HTR-8/SVneo (cell line): ENCODE measurements around the gene CCR5AS.
A peak's percentile ranks its signal among the peaks of the same experiment; 100 is the strongest.
"Not testable (repeated sequence)": the region's sequence is repeated elsewhere in the genome, so short reads cannot be mapped to it uniquely, and the experiment has no call there.

Experiments
- DNase-seq: peaks from one replicate; pipeline ENCODE4 v3.0.0; 2011; ENCODE audit warnings: low spot score, mixed read lengths; ENCODE audit not compliant: insufficient read length
- FAIRE-seq: peaks from 2 replicates; lab custom pipeline; 2011; peaks lifted over from hg19 to GRCh38; lab: Jason Lieb, UNC

CCR5AS gene

GRCh38 chr3:46407970-46408369 is 1.1 kb upstream of the CCR5AS start:
- DNase-seq = no peak

GRCh38 chr3:46406443-46406787 is 451 bp downstream of the CCR5AS start:
- DNase-seq = no peak
- FAIRE-seq = no peak

More at GRCh38 chr3:46407970-46408369, 1.1 kb upstream of the CCR5AS start:
- FAIRE-seq = no peak

GRCh38 chr3:46405301-46406019 is 1.4 kb downstream of the CCR5AS start:
- FAIRE-seq = no peak

GRCh38 chr3:46402902-46403301 is 4.0 kb downstream of the CCR5AS start:
- DNase-seq, FAIRE-seq: not testable (repeated sequence)

More at GRCh38 chr3:46405301-46406019, 1.4 kb downstream of the CCR5AS start:
- no peak for DNase-seq

GRCh38 chr3:46401579-46401978 is 5.3 kb downstream of the CCR5AS start:
- DNase-seq (no peak), FAIRE-seq (no peak)

GRCh38 chr3:46400846-46401245 is 6.0 kb downstream of the CCR5AS start:
- DNase-seq (no peak), FAIRE-seq (no peak)

GRCh38 chr3:46400000-46400734 is 6.7 kb downstream of the CCR5AS start:
- peak; percentile 63 for DNase-seq
- FAIRE-seq = no peak

GRCh38 chr3:46399557-46399956 is 7.3 kb downstream of the CCR5AS start:
- FAIRE-seq (no peak), DNase-seq (no peak)

- FAIRE-seq = no peak
- DNase-seq = no peak
These were observed 7.8 kb downstream of the CCR5AS start for GRCh38 chr3:46399098-46399497.

- DNase-seq (no peak), FAIRE-seq (no peak)
These were observed 8.5 kb downstream of the CCR5AS start for GRCh38 chr3:46398186-46398955.

- DNase-seq (no peak), FAIRE-seq (no peak)
These were observed 9.8 kb downstream of the CCR5AS start for GRCh38 chr3:46397111-46397510.

GRCh38 chr3:46395766-46396530 is 10.9 kb downstream of the CCR5AS start:
- no peak for DNase-seq
- no peak for FAIRE-seq

- DNase-seq = no peak
- no peak for FAIRE-seq
These were observed 11.6 kb downstream of the CCR5AS start for GRCh38 chr3:46395210-46395661.

GRCh38 chr3:46393554-46394434 is 13.1 kb downstream of the CCR5AS start:
- DNase-seq (no peak), FAIRE-seq (no peak)

- FAIRE-seq (no peak), DNase-seq (no peak)
These were observed 13.9 kb downstream of the CCR5AS start for GRCh38 chr3:46393011-46393410.

GRCh38 chr3:46391526-46391925 is 15.3 kb downstream of the CCR5AS start:
- not testable (repeated sequence) for DNase-seq, FAIRE-seq

- no peak for DNase-seq
- no peak for FAIRE-seq
These were observed 17.6 kb downstream of the CCR5AS start for GRCh38 chr3:46389306-46389705.

GRCh38 chr3:46388847-46389246 is 18.0 kb downstream of the CCR5AS start:
- not testable (repeated sequence) for DNase-seq

GRCh38 chr3:46386205-46386604 is 20.7 kb downstream of the CCR5AS start:
- DNase-seq (peak; percentile 76), FAIRE-seq (peak; percentile 59)

More at GRCh38 chr3:46388847-46389246, 18.0 kb downstream of the CCR5AS start:
- FAIRE-seq = not testable (repeated sequence)
